ENCODE measurements around the gene GAN.

GAN gene

GRCh38 chr16:81432937-81433557, 118.3 kb downstream of the GAN start:
- DNase-seq: no peak

GRCh38 chr16:81435103-81435502, 120.3 kb downstream of the GAN start:
- no peak for DNase-seq

DNA sequence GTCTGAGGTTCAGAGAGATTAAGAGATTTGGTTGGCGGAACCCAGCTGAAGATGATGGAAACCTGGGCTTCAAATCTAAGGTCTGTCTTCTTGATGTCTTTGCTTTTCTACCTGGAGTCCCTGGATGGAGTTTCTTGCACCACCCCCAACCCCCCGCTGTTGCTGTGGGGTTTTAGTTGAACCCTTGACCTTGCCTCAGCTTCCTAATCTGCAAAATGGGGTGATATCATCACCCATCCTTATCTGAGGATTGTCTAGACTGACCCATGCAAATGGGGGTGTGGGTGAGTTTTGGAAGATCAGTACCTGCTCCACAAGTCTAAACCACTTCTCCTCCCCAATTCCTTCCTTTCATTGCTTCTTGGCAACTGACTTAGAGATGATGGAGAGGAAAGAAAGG, 120.8 kb downstream of the GAN start:
- no peak for DNase-seq

DNA sequence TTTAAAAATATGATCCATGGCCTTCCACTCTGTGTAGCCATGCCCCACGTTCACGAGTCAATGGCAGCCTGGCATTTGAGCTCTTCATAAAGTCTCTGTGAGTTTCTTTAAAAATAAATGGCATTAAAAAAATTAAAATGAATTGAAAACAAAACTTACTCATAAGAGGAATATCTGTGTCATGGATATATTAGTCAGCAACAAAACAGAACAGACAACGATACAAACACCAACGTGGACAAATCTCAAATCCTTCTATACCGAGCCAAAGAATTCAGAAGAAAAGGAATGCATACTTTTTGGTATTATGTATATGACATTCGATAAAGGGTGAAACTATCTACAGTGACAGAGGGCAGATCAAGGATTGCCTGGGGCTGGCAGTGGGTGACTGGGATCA, 121.6 kb downstream of the GAN start:
- no peak for DNase-seq

DNA sequence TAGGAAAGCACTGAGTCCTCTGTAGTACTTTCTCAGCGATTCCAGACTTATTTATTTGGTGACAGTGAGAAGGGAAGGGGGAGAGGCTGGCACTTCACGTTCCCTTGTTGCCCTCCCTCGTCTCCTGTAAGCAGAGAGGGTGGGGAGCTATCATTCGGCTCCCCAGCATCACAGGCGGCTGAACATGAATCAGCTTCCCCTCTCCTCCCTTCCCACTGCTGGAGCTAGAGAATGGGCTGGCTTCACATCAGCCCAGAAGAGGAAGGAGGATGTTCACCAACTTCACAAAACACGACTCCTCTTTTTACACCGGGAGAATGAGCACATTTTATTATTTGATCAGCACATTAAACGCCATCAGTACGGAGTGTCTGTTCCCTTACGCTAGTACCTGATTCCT, 123.1 kb downstream of the GAN start:
- DNase-seq: no peak

All from stimulated activated naive CD4-positive, alpha-beta T cell (primary cell).